Common myeloid progenitor, CD34-positive (primary cell): ENCODE results near the gene CDK1.

Experiments used
- CTCF ChIA-PET: fragments of 350-600 bp; sonication (Branson Sonifier 250); formaldehyde crosslinking; loops from one replicate; lab custom pipeline; 2021; ENCODE audit warnings: antibody characterized with exemption; lab: Charles Lee
- POLR2A ChIA-PET: fragments of 350-600 bp; sonication (Branson Sonifier 250); formaldehyde crosslinking; loops from one replicate; lab custom pipeline; 2021; ENCODE audit warnings: antibody characterized with exemption; lab: Charles Lee
- DNase-seq, 3 donors: peaks; one replicate each; pipeline versions ENCODE4 v3.0.0 to v3.0.0-alpha.2; 2013
- H3K27ac ChIP-seq, 2 experiments: 1 replicate in 1 of 2; 2 replicates in 1 of 2; pipeline ENCODE4 v1.7.0; 2013; ENCODE audit warnings: inconsistent platforms in 2 of 2, low read length in 2 of 2, mild to moderate bottlenecking in 2 of 2, low read depth in 1 of 2, moderate library complexity in 1 of 2; ENCODE audit not compliant: severe bottlenecking in 2 of 2, insufficient read depth in 1 of 2, poor library complexity in 1 of 2
- H3K27me3 ChIP-seq, 5 experiments: replicated peaks in 2 of 5; 1 replicate in 3 of 5; 2 replicates in 2 of 5; pipeline versions ENCODE4 v1.6.1 to v1.7.0; 2013; ENCODE audit warnings: low read length in 4 of 5, mild to moderate bottlenecking in 2 of 5, moderate library complexity in 2 of 5, inconsistent platforms in 1 of 5; ENCODE audit not compliant: insufficient read depth in 5 of 5, control insufficient read depth in 4 of 5
- H3K36me3 ChIP-seq, 4 experiments: 1 replicate in 2 of 4; 2 replicates in 2 of 4; pipeline versions ENCODE4 v1.6.1 to v1.7.0; 2013; ENCODE audit warnings: low read length in 3 of 4, control low read depth in 1 of 4, mild to moderate bottlenecking in 1 of 4; ENCODE audit not compliant: control insufficient read depth in 4 of 4, insufficient read depth in 4 of 4
- H3K4me1 ChIP-seq, 4 experiments: 1 replicate in 3 of 4; 2 replicates in 1 of 4; pipeline versions ENCODE4 v1.6.1 to v1.7.1; 2013; ENCODE audit warnings: low read length in 3 of 4, mild to moderate bottlenecking in 3 of 4, control low read depth in 1 of 4, inconsistent platforms in 1 of 4, moderate library complexity in 1 of 4; ENCODE audit not compliant: control insufficient read depth in 4 of 4, insufficient read depth in 4 of 4; ENCODE audit errors: control extremely low read depth in 1 of 4
- H3K4me3 ChIP-seq, 7 experiments: 1 replicate in 4 of 7; 2 replicates in 3 of 7; pipeline versions ENCODE4 v1.5.1 to v1.7.0; 2013; ENCODE audit warnings: mild to moderate bottlenecking in 7 of 7, low read length in 6 of 7, moderate library complexity in 6 of 7, inconsistent platforms in 2 of 7, low read depth in 2 of 7, control low read depth in 1 of 7; ENCODE audit not compliant: insufficient read depth in 4 of 7, control insufficient read depth in 1 of 7; ENCODE audit errors: extremely low read depth in 1 of 7
- H3K9me3 ChIP-seq, 5 experiments: 1 replicate in 4 of 5; 2 replicates in 1 of 5; pipeline versions ENCODE4 v1.6.1 to v1.7.1; 2013; ENCODE audit warnings: low read length in 4 of 5, mild to moderate bottlenecking in 2 of 5, inconsistent platforms in 1 of 5, low read depth in 1 of 5, moderate library complexity in 1 of 5; ENCODE audit not compliant: control insufficient read depth in 4 of 5, insufficient read depth in 2 of 5; ENCODE audit errors: control extremely low read depth in 1 of 5
- WGBS: methylation state at CpG from one replicate; pipeline ENCODE4 v1.1.5; 2013; ENCODE audit not compliant: insufficient coverage; 5-methylcytosine and 5-hydroxymethylcytosine counted together

CDK1 gene

DNA sequence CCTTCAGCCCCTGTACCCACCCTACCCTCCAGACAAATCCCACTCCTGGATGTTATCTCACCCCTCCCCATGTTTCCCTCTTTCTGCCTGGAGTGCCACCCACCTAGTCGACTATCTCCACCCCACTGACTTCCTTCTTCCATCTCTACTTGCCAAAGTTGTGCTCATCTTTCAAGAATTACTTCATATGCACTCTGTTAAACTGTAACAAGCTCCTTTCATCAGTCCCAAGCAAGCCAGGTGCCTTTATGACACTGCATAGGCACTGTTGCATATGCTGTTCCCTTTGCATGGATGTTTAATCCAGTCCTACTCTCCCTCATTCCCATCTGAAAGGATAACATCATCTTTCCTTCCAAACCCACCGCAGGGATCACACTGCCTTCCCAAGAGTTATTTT, 8.9 kb upstream of the CDK1 start:
- no peaks in the 10 kb centered on the region for H3K36me3 ChIP-seq
- no peak overlapping the region for H3K4me3 ChIP-seq
- no peak overlapping the region for H3K27ac ChIP-seq
- H3K4me1 ChIP-seq = no peaks in the 10 kb centered on the region
- 10% methylated on average over 1 of the region's 2 CpGs for WGBS
- POLR2A ChIA-PET = no interaction called here
- H3K27me3 ChIP-seq = no peaks in the 10 kb centered on the region
- CTCF ChIA-PET = interaction anchor here (0.7 to 2.7 kb wide), 6 partner anchors 24 to 960 kb away, joined by 3 to 12 read pairs (median 5); no protein-coding TSS in a partner anchor
- DNase-seq = no peak
- H3K9me3 ChIP-seq = no peaks in the 10 kb centered on the region

DNA sequence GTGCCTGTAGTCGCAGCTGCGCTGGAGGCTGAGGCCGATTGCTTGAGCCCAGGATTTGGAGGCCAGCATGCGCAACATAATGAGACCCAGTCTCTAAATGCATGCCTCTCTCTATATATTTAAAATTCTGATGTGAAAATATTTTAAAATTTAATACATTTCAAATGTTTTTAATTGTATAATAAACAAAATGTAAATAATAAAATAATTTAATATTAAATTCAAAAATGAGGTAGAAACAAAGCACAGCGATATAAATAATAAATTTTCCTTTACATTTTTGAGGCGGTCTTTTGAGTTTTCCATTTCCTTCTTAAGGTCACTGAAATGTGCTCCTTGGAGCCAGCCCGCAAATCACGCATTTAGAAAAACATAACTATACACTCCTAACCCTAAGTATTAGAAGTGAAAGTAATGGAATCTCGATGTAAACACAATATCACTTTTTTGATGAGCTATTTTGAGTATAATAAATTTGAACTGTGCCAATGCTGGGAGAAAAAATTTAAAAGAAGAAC, 523 bp upstream of the CDK1 start:
- peaks cover 6 to 31% (median 19%) of the 10 kb centered on the region in 4 experiments for H3K4me1 ChIP-seq
- no peaks in the 10 kb centered on the region for H3K27me3 ChIP-seq
- H3K27ac ChIP-seq = peak overlapping the region in 1 of 2 experiments; percentile 71
- POLR2A ChIA-PET = no interaction called here
- no peaks in the 10 kb centered on the region for H3K9me3 ChIP-seq
- WGBS = no CpG with 5 or more reads among the region's 9 CpGs
- CTCF ChIA-PET = interaction anchor here (0.9 kb wide), 1 partner anchor 13 kb away, joined by 4 read pairs; no protein-coding TSS in a partner anchor
- DNase-seq = peak in 2 of 3 donors; percentile 21 to 30
- H3K4me3 ChIP-seq = peak overlapping the region in 6 of 7 experiments; percentile 84 to 96 (median 88)
- peaks cover 0 to 8% (median 1%) of the 10 kb centered on the region in 4 experiments for H3K36me3 ChIP-seq

DNA sequence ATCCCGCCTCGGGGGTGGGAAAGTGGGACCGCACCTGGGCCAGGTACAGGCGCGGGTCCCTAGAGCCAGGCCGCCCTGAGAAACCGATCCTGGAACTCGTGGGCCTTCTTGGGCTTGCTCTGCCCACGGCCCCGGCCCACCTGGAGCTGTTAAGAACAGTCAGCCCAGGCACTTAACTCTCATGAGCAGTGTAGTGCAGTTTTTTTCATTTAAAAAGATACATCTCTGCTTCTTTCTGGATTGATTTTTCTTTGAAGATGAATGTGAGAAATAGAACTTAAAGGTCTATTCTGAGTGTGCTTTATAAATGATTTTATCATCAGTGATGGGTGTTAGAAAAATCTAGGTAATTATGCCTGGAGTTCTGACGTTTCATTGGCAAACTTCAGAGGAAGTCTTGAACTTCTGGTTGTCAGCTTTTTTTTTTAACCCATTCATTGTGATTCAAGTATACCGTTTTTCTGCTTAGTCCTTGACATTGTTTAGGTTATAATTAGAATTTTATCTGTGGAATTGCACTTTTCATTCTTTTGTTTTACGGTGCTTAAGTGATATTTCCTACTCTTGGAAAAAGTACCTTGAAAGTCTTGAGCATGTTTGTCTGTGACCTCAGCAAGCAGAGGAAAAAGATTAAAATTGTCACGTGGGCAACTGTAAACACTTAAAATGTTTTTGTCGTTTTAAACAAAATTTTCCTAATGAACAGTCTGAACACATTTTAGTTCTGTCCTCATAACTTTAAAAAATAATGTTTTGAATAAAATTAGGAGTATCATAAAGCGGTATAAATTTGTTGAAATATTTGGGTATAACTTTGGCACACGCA, 906 bp downstream of the CDK1 start:
- Histone ChIP-seq H3K4me3 (peak overlapping the region; percentile 80 to 96 (median 86)), H3K27ac (peak overlapping the region in 1 of 2 experiments; percentile 74), H3K36me3 (peaks cover 0 to 21% (median 1%) of the 10 kb centered on the region in 4 experiments), H3K4me1 (peaks cover 6 to 31% (median 19%) of the 10 kb centered on the region in 4 experiments), H3K27me3 (no peaks in the 10 kb centered on the region), H3K9me3 (no peaks in the 10 kb centered on the region)
- CTCF ChIA-PET = no interaction called here
- peak; percentile 5 to 46 (median 18) for DNase-seq
- POLR2A ChIA-PET = no interaction called here
- 4% methylated on average over 9 of the region's 17 CpGs for WGBS

DNA sequence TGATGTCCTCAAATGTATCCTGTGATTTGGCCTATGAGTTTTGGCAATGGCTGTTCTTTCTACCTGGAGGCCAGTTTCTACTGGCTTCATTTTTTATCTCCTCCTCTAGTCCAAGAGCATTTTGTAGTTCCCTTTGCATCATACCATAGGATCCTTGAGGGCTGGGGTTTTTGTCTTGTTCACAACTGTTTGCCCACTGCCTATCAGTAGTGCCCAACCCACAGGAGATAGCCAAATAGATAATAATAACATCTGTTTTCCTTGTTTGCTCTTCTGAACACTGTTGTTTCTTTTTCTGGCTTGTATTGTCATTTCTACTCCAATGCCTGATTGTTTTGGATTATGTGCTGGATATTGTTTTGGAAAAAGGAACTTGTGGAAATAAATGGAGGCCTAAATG, 3.4 kb downstream of the CDK1 start:
- ChIA-PET POLR2A (no interaction called here), CTCF (no interaction called here)
- no peak for DNase-seq
- Histone ChIP-seq H3K36me3 (peaks cover 0 to 36% (median 4%) of the 10 kb centered on the region in 4 experiments), H3K4me3 (peak overlapping the region in 4 of 7 experiments; percentile 4 to 51 (median 36)), H3K27me3 (no peaks in the 10 kb centered on the region), H3K4me1 (peaks cover 6 to 31% (median 19%) of the 10 kb centered on the region in 4 experiments), H3K9me3 (no peaks in the 10 kb centered on the region), H3K27ac (no peak overlapping the region)

DNA sequence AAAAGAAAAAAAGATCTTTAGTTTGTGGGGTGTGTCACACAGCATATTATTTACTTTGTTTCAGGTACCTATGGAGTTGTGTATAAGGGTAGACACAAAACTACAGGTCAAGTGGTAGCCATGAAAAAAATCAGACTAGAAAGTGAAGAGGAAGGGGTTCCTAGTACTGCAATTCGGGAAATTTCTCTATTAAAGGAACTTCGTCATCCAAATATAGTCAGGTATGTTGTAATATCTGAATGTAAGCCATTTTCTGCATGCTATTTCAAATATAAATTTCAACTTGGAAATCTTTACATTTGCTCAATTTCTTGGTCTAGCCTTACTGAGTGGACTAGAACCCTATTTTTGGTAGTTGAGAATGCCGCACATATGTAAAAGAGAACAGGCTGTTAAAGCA, 6.4 kb downstream of the CDK1 start:
- no peak overlapping the region for H3K4me3 ChIP-seq
- no peaks in the 10 kb centered on the region for H3K9me3 ChIP-seq
- ChIA-PET POLR2A (interaction anchor here (0.6 kb wide), 1 partner anchor 497 kb away, joined by 3 read pairs; no protein-coding TSS in a partner anchor), CTCF (interaction anchor here (1.7 kb wide), 1 partner anchor 99 kb away, joined by 4 read pairs; no protein-coding TSS in a partner anchor)
- WGBS = 100% methylated on average over 1 of the region's 3 CpGs
- peaks cover 3 to 61% (median 7%) of the 10 kb centered on the region in 4 experiments for H3K36me3 ChIP-seq
- no peak for DNase-seq
- peaks cover 3 to 25% (median 13%) of the 10 kb centered on the region in 4 experiments for H3K4me1 ChIP-seq
- H3K27ac ChIP-seq = no peak overlapping the region
- no peaks in the 10 kb centered on the region for H3K27me3 ChIP-seq

DNA sequence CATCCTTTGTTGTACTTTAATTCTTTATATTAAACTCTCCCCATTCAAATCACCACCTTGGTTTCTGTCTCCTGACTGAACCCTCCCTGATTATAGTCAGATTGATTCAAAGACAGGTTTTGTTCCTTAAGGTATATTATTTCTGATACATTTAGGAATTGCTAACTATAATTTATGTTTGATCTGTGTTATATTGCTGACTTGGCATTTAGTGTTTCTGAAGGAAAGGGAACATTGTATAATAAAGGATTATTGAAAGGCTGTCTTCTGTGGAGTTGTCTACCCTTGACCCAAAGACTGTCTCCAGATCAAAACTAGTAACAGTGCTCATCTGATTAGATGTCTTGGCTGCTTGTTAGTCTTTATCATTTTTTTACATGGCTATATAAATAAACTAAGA, 10.3 kb downstream of the CDK1 start:
- Histone ChIP-seq H3K9me3 (no peaks in the 10 kb centered on the region), H3K36me3 (peaks cover 3 to 74% (median 16%) of the 10 kb centered on the region in 4 experiments), H3K4me3 (no peak overlapping the region), H3K4me1 (no peaks in the 10 kb centered on the region), H3K27me3 (no peaks in the 10 kb centered on the region), H3K27ac (no peak overlapping the region)
- POLR2A ChIA-PET = no interaction called here
- CTCF ChIA-PET = interaction anchor here (1.2 kb wide), 1 partner anchor 9 kb away, joined by 3 read pairs; no protein-coding TSS in a partner anchor
- DNase-seq = no peak

DNA sequence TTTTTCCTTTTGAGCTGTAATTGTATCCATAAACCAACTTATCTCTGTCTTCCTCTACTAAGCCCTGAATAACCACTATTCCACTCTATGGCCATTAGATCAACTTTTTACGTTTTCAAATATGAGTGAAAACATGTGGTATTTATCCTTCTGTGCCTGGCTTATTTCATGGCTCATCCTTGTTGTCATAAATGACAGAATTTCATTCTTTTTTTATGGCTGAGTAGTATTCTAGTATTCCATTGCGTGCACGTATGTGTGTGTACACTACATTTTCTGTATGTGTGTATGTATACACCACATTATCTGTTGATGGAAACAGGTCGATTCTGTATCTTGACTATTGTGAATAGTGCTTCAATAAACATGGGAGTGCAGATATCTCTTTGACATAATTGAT, 11.1 kb downstream of the CDK1 start:
- CTCF ChIA-PET = interaction anchor here (1.8 kb wide), 1 partner anchor 11 kb away, joined by 4 read pairs; the partner anchor contains the start of gene CDK1
- no peak overlapping the region for H3K4me3 ChIP-seq
- DNase-seq = no peak
- POLR2A ChIA-PET = no interaction called here
- no peaks in the 10 kb centered on the region for H3K4me1 ChIP-seq
- no peaks in the 10 kb centered on the region for H3K27me3 ChIP-seq
- peaks cover 3 to 70% (median 17%) of the 10 kb centered on the region in 4 experiments for H3K36me3 ChIP-seq
- H3K27ac ChIP-seq = no peak overlapping the region
- H3K9me3 ChIP-seq = no peaks in the 10 kb centered on the region
- no CpG with 5 or more reads among the region's 4 CpGs for WGBS
